HepG2 (cell line): Measurements from ENCODE around the gene ZBTB22. TPM values are rescaled to one million over a fixed set of nuclear protein-coding genes. Genes with fewer than 3 reads are reported as not detected.

ENCODE experiments used
- CREM ChIP-seq, 2 experiments: sonication (generic) in 1 of 2; formaldehyde crosslinking in 1 of 2; IDR thresholded peaks; 2 replicates each; pipeline versions ENCODE4 v1.4.0 to v1.6.1; 2016 to 2020; ENCODE audit warnings: antibody characterized with exemption in 1 of 2, mild to moderate bottlenecking in 1 of 2, missing genetic modification reagents in 1 of 2
- FOXC1 ChIP-seq: sonication (generic); formaldehyde crosslinking; IDR thresholded peaks from 2 replicates; pipeline ENCODE4 v1.8.0; 2022; ENCODE audit warnings: mild to moderate bottlenecking, missing genetic modification reagents, borderline replicate concordance
- HNRNPLL ChIP-seq: fragments of 200-400 bp; formaldehyde crosslinking; IDR thresholded peaks from 2 replicates; pipeline ENCODE4 v1.6.1; 2017; ENCODE audit warnings: mild to moderate bottlenecking, low read depth, low read length; ENCODE audit not compliant: poor library complexity, severe bottlenecking
- NCOR1 ChIP-seq: fragments of 200-600 bp; sonication (generic); IDR thresholded peaks from 2 replicates; pipeline ENCODE4 v1.7.0; 2017; ENCODE audit warnings: antibody characterized with exemption, low read length, borderline replicate concordance
- RARG ChIP-seq: sonication (generic); formaldehyde crosslinking; IDR thresholded peaks from 2 replicates; pipeline ENCODE4 v1.4.0; 2020; ENCODE audit warnings: low read depth, mild to moderate bottlenecking, missing genetic modification reagents
- ZNF546 ChIP-seq: sonication (generic); formaldehyde crosslinking; conservative IDR thresholded peaks from 2 replicates; pipeline ENCODE4 v1.8.1; 2023; ENCODE audit warnings: mild to moderate bottlenecking, missing genetic modification reagents
- ZNF567 ChIP-seq: sonication (generic); formaldehyde crosslinking; IDR thresholded peaks from 2 replicates; pipeline ENCODE4 v1.8.1; 2023; ENCODE audit warnings: mild to moderate bottlenecking, missing genetic modification reagents, borderline replicate concordance
- ZNF883 ChIP-seq: sonication (generic); formaldehyde crosslinking; IDR thresholded peaks from 2 replicates; pipeline ENCODE4 v1.5.1; 2020; ENCODE audit warnings: mild to moderate bottlenecking, missing genetic modification reagents; ENCODE audit errors: not compliant biosample characterization
- ZSCAN30 ChIP-seq: sonication (generic); formaldehyde crosslinking; IDR thresholded peaks from 2 replicates; pipeline ENCODE4 v1.5.0; 2020; ENCODE audit warnings: mild to moderate bottlenecking, missing genetic modification reagents
- polyA plus RNA-seq, 8 experiments: library from polyadenylated mRNA; depleted of rRNA in 3 of 8; stranded (reverse) in 7 of 8; unstranded in 1 of 8; fragments of >200 nt; fragmentation: Illumina TruSeq in 4 of 8; extraction: Trizol in 4 of 8; gene quantifications; 2 replicates each; pipeline versions ENCODE4 v1.2.1 to v1.2.3, GENCODE V29; 2011 to 2016; ENCODE audit warnings: low read depth in 4 of 8, missing spikeins in 1 of 8, mixed read lengths in 1 of 8; ENCODE audit not compliant: insufficient read depth in 1 of 8
- total RNA-seq, 5 experiments: library from RNA; depleted of rRNA; stranded (reverse); fragments of >200 nt; fragmentation: Illumina TruSeq; extraction: Trizol; gene quantifications; 2 replicates each; pipeline ENCODE4 v1.2.3, GENCODE V29; 2016; ENCODE audit warnings: low read depth in 1 of 5
- TF ChIP-seq, protein P1 (sequence below): sonication (generic); formaldehyde crosslinking; IDR thresholded peaks from one replicate; pipeline ENCODE4 v1.5.1; 2020; ENCODE audit warnings: mild to moderate bottlenecking, missing genetic modification reagents; ENCODE audit errors: not compliant biosample characterization
- TF ChIP-seq, protein P2 (sequence below): IDR thresholded peaks from 2 replicates; pipeline ENCODE4 v1.6.1; 2016; ENCODE audit warnings: missing biosample characterization, missing genetic modification reagents, low read depth
- TF ChIP-seq, protein P3 (sequence below): sonication (generic); formaldehyde crosslinking; IDR thresholded peaks from 2 replicates; pipeline ENCODE4 v1.4.0; 2020; ENCODE audit warnings: mild to moderate bottlenecking, missing genetic modification reagents
- TF ChIP-seq, protein P4 (sequence below): sonication (generic); formaldehyde crosslinking; IDR thresholded peaks from 2 replicates; pipeline ENCODE4 v1.4.0; 2020; ENCODE audit warnings: missing genetic modification reagents, borderline replicate concordance

Gene ZBTB22
- total and polyA plus RNA-seq, 2 of the 13 experiments (the other 11 are each of a cell fraction or from before 2014, with no cell fraction given): 8.0 to 10.6 TPM

DNA sequence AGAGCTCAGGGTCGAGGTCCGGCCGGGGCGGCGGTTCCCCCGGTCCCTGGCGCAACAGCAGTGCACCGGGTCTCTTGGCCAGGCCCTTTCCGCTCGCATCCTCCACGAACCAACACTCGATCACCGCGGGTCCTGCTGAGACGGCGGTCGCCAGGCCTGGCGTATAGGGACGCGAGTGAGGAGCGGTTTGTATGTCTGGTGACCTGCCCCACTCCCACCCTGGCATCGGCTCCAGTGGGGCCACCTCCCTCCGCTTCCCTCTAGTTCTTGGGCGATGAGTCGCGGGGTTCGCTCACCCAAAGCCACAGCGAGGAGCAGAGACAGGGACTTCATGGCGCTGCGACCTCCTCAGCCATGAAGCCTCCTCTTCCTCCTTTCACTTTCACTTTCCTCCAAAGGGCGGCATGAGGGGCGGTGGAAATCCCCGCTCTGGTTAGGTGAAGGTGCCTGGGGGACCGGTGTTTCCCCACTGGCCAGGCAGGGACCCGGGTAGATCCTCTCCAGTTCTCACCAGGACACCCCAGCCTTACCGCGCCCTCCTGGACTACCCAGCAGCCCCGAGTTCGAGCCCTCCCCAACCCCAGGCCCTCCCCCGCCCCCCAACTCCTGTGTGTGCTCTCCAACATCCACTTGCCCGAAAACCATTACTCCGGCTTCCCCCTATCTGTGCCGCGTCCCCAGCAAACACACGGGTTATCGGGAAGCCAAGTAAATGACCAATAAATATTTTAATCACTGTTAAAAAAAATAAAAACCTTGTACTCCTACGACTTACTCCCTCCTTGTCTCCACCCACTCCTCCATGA is 3.6 kb downstream of the ZBTB22 start, which contains the start of gene TAPBP (continued):
- TF ChIP-seq, protein P1, sequence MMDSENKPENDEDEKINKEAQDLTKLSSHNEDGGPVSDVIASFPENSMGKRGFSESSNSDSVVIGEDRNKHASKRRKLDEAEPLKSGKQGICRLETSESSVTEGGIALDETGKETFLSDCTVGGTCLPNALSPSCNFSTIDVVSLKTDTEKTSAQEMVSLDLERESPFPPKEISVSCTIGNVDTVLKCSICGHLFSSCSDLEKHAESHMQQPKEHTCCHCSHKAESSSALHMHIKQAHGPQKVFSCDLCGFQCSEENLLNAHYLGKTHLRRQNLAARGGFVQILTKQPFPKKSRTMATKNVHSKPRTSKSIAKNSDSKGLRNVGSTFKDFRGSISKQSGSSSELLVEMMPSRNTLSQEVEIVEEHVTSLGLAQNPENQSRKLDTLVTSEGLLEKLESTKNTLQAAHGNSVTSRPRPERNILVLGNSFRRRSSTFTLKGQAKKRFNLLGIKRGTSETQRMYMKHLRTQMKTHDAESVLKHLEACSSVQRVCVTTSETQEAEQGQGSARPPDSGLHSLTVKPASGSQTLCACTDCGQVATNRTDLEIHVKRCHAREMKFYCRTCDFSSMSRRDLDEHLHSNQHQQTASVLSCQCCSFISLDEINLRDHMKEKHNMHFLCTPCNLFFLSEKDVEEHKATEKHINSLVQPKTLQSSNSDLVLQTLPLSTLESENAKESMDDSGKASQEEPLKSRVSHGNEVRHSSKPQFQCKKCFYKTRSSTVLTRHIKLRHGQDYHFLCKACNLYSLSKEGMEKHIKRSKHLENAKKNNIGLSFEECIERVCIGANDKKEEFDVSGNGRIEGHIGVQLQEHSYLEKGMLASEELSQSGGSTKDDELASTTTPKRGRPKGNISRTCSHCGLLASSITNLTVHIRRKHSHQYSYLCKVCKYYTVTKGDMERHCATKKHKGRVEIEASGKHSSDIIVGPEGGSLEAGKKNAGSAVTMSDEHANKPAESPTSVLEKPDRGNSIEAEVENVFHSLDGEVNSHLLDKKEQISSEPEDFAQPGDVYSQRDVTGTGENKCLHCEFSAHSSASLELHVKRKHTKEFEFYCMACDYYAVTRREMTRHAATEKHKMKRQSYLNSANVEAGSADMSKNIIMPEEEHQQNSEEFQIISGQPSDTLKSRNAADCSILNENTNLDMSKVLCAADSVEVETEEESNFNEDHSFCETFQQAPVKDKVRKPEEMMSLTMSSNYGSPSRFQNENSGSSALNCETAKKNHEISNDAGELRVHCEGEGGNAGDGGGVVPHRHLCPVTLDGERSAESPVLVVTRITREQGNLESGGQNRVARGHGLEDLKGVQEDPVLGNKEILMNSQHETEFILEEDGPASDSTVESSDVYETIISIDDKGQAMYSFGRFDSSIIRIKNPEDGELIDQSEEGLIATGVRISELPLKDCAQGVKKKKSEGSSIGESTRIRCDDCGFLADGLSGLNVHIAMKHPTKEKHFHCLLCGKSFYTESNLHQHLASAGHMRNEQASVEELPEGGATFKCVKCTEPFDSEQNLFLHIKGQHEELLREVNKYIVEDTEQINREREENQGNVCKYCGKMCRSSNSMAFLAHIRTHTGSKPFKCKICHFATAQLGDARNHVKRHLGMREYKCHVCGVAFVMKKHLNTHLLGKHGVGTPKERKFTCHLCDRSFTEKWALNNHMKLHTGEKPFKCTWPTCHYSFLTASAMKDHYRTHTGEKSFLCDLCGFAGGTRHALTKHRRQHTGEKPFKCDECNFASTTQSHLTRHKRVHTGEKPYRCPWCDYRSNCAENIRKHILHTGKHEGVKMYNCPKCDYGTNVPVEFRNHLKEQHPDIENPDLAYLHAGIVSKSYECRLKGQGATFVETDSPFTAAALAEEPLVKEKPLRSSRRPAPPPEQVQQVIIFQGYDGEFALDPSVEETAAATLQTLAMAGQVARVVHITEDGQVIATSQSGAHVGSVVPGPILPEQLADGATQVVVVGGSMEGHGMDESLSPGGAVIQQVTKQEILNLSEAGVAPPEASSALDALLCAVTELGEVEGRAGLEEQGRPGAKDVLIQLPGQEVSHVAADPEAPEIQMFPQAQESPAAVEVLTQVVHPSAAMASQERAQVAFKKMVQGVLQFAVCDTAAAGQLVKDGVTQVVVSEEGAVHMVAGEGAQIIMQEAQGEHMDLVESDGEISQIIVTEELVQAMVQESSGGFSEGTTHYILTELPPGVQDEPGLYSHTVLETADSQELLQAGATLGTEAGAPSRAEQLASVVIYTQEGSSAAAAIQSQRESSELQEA (CRISPR knock-in tag): no peak
- TF ChIP-seq ZNF546: no peak; the same call in 1 of the 2 replicates
- no peak for TF ChIP-seq NCOR1
- no peak for TF ChIP-seq RARG (CRISPR knock-in tag)
- no peak for TF ChIP-seq ZNF883 (CRISPR knock-in tag)
- TF ChIP-seq HNRNPLL: peak; percentile 51
- TF ChIP-seq CREM (IDR thresholded peaks at IDR 0.05): no peak
- TF ChIP-seq CREM (CRISPR knock-in tag; IDR thresholded peaks at IDR 0.05): no peak
- TF ChIP-seq ZSCAN30 (CRISPR knock-in tag): no peak
- TF ChIP-seq, protein P2, sequence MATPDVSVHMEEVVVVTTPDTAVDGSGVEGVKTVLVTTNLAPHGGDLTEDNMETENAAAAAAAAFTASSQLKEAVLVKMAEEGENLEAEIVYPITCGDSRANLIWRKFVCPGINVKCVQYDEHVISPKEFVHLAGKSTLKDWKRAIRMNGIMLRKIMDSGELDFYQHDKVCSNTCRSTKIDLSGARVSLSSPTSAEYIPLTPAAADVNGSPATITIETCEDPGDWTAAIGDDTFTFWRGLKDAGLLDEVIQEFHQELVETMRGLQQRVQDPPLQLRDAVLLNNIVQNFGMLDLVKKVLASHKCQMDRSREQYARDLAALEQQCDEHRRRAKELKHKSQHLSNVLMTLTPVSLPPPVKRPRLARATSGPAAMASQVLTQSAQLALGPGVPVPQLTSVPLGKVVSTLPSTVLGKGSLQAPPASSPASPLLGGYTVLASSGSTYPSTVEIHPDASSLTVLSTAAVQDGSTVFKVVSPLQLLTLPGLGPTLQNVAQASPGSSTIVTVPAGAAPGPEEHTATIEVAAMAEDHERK: no peak
- TF ChIP-seq FOXC1 (CRISPR knock-in tag): 0 out of 2 replicates have a peak, but pooled peaks have one; percentile 16
- TF ChIP-seq ZNF567 (CRISPR knock-in tag): no peak; the same call in 1 of the 2 replicates
- TF ChIP-seq, protein P3, sequence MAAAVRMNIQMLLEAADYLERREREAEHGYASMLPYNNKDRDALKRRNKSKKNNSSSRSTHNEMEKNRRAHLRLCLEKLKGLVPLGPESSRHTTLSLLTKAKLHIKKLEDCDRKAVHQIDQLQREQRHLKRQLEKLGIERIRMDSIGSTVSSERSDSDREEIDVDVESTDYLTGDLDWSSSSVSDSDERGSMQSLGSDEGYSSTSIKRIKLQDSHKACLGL: 0 out of 2 replicates have a peak, but pooled peaks have one; percentile 42
- TF ChIP-seq, protein P4, sequence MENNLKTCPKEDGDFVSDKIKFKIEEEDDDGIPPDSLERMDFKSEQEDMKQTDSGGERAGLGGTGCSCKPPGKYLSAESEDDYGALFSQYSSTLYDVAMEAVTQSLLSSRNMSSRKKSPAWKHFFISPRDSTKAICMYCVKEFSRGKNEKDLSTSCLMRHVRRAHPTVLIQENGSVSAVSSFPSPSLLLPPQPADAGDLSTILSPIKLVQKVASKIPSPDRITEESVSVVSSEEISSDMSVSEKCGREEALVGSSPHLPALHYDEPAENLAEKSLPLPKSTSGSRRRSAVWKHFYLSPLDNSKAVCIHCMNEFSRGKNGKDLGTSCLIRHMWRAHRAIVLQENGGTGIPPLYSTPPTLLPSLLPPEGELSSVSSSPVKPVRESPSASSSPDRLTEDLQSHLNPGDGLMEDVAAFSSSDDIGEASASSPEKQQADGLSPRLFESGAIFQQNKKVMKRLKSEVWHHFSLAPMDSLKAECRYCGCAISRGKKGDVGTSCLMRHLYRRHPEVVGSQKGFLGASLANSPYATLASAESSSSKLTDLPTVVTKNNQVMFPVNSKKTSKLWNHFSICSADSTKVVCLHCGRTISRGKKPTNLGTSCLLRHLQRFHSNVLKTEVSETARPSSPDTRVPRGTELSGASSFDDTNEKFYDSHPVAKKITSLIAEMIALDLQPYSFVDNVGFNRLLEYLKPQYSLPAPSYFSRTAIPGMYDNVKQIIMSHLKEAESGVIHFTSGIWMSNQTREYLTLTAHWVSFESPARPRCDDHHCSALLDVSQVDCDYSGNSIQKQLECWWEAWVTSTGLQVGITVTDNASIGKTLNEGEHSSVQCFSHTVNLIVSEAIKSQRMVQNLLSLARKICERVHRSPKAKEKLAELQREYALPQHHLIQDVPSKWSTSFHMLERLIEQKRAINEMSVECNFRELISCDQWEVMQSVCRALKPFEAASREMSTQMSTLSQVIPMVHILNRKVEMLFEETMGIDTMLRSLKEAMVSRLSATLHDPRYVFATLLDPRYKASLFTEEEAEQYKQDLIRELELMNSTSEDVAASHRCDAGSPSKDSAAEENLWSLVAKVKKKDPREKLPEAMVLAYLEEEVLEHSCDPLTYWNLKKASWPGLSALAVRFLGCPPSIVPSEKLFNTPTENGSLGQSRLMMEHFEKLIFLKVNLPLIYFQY (CRISPR knock-in tag): no peak
